ENCODE measurements around the gene FAM168B.

DNA sequence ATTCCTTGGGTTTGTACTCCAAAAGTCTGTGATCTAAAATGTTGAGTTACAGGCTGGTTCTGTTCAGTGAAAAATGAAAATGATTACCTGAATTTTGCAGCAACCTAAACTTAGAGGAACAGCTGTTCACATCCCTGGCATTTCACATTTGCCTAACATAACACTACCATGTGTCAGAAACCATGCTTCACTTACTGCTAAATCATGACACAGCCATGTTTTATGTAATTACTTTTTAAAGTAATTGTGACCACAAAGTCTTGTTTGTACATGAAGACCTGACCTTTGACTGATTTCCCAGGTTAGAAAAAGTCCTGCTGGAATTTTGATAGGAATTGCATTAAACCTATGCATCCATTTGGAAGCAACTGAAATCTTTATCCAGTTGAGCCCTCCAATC is 79.1 kb downstream of the FAM168B start:
- TF ChIP-seq POLR2A (IDR thresholded peaks at IDR 0.05) = no peak
- TF ChIP-seq, protein P1, sequence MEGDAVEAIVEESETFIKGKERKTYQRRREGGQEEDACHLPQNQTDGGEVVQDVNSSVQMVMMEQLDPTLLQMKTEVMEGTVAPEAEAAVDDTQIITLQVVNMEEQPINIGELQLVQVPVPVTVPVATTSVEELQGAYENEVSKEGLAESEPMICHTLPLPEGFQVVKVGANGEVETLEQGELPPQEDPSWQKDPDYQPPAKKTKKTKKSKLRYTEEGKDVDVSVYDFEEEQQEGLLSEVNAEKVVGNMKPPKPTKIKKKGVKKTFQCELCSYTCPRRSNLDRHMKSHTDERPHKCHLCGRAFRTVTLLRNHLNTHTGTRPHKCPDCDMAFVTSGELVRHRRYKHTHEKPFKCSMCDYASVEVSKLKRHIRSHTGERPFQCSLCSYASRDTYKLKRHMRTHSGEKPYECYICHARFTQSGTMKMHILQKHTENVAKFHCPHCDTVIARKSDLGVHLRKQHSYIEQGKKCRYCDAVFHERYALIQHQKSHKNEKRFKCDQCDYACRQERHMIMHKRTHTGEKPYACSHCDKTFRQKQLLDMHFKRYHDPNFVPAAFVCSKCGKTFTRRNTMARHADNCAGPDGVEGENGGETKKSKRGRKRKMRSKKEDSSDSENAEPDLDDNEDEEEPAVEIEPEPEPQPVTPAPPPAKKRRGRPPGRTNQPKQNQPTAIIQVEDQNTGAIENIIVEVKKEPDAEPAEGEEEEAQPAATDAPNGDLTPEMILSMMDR (IDR thresholded peaks at IDR 0.05) = no peak

Data from body of pancreas (tissue), 4 donors.